Measurements from ENCODE around the gene NEUROG1. TPM values are rescaled to one million over a fixed set of nuclear protein-coding genes. Genes with fewer than 3 reads are reported as not detected.

The NEUROG1 gene
- total RNA-seq, 2 experiments from 2014 or later: not detected

GRCh38 chr5:135559354-135559753, 23.6 kb upstream of the NEUROG1 start:
- Mint-ChIP-seq H3K36me3 (ENCODE audit: low read depth) (no peaks in the 10 kb centered on the region), H3K27ac (no peak overlapping the region), H3K4me3 (no peak overlapping the region), H3K9me3 (no peaks in the 10 kb centered on the region), H3K4me1 (ENCODE audit: low read depth) (peaks cover 3% of the 10 kb centered on the region), H3K27me3 (peaks cover 31% of the 10 kb centered on the region)
- ChIA-PET POLR2A (no interaction called here), CTCF (interaction anchor here (1.0 to 17.6 kb wide), 5 partner anchors 8 to 271 kb away, joined by 3 to 380 read pairs (median 6); no protein-coding TSS in a partner anchor)
- intact Hi-C loops (cut with micrococcal nuclease): no loop called here
- no peak for DNase-seq
- TF ChIP-seq CTCF (IDR thresholded peaks at IDR 0.05): no peak
- ATAC-seq: no peak

- DNase-seq (no peak), ATAC-seq (no peak)
- ChIA-PET POLR2A (no interaction called here), CTCF (interaction anchor here (1.9 to 17.6 kb wide), 3 partner anchors 9 to 96 kb away, joined by 7 to 430 read pairs (median 380); no protein-coding TSS in a partner anchor)
- H3K4me1 Mint-ChIP-seq (ENCODE audit: low read depth): peaks cover 3% of the 10 kb centered on the region
- H3K9me3 Mint-ChIP-seq: no peaks in the 10 kb centered on the region
- TF ChIP-seq CTCF (IDR thresholded peaks at IDR 0.05): no peak
- no peak overlapping the region for H3K27ac Mint-ChIP-seq
- intact Hi-C loops (cut with micrococcal nuclease): no loop called here
- H3K27me3 Mint-ChIP-seq: peaks cover 34% of the 10 kb centered on the region
- no peaks in the 10 kb centered on the region for H3K36me3 Mint-ChIP-seq (ENCODE audit: low read depth)
- no peak overlapping the region for H3K4me3 Mint-ChIP-seq
Observed at GRCh38 chr5:135557076-135557838, 21.5 kb upstream of the NEUROG1 start.

- CTCF ChIA-PET: interaction anchor here (1.4 to 12.5 kb wide), 3 partner anchors 7 to 274 kb away, joined by 5 to 430 read pairs (median 173); no protein-coding TSS in a partner anchor
- no peak for TF ChIP-seq CTCF (IDR thresholded peaks at IDR 0.05)
- H3K36me3 Mint-ChIP-seq (ENCODE audit: low read depth): no peaks in the 10 kb centered on the region
- no peak overlapping the region for H3K27ac Mint-ChIP-seq
- peaks cover 3% of the 10 kb centered on the region for H3K4me1 Mint-ChIP-seq (ENCODE audit: low read depth)
- H3K27me3 Mint-ChIP-seq: peaks cover 39% of the 10 kb centered on the region
- POLR2A ChIA-PET: no interaction called here
- no peak for DNase-seq
- H3K4me3 Mint-ChIP-seq: no peak overlapping the region
- no peaks in the 10 kb centered on the region for H3K9me3 Mint-ChIP-seq
- no peak for ATAC-seq
- intact Hi-C loops (cut with micrococcal nuclease): no loop called here
Observed at GRCh38 chr5:135556620-135557019, 20.9 kb upstream of the NEUROG1 start.

- Mint-ChIP-seq H3K4me3 (no peak overlapping the region), H3K27me3 (peaks cover 40% of the 10 kb centered on the region), H3K36me3 (ENCODE audit: low read depth) (no peaks in the 10 kb centered on the region), H3K9me3 (no peaks in the 10 kb centered on the region), H3K27ac (no peak overlapping the region), H3K4me1 (ENCODE audit: low read depth) (peaks cover under 1% of the 10 kb centered on the region)
- DNase-seq (no peak), ATAC-seq (no peak)
- no peak for TF ChIP-seq CTCF (IDR thresholded peaks at IDR 0.05)
- CTCF ChIA-PET: interaction anchor here (1.4 to 12.5 kb wide), 4 partner anchors 8 to 275 kb away, joined by 4 to 430 read pairs (median 89); no protein-coding TSS in a partner anchor
- intact Hi-C loops (cut with micrococcal nuclease): no loop called here
- POLR2A ChIA-PET: interaction anchor here (0.9 kb wide), 1 partner anchor 90 kb away, joined by 3 read pairs; no protein-coding TSS in a partner anchor
Observed at GRCh38 chr5:135555530-135555929, 19.8 kb upstream of the NEUROG1 start.

Measured in activated CD8-positive, alpha-beta T cell treated with anti-CD3 and anti-CD28 coated beads for 36 hours (primary cell).